Measurements from ENCODE around the gene REEP2.

The REEP2 gene

GRCh38 chr5:138461343-138462125 lies 22.7 kb downstream of the REEP2 start:
- H3K9ac ChIP-seq (ENCODE audit: insufficient read length): no peak overlapping the region
- H3K27ac ChIP-seq: no peak overlapping the region
- DNase-seq (ENCODE audit: low read depth, low spot score): no peak
- no peak overlapping the region for H3K4me3 ChIP-seq
- H3K36me3 ChIP-seq (ENCODE audit: insufficient read depth, low read length): no peaks in the 10 kb centered on the region
- no peaks in the 10 kb centered on the region for H3K9me3 ChIP-seq (ENCODE audit: low read depth, low read length)
- TF ChIP-seq FOXP2 (optimal IDR thresholded peaks at IDR 0.05; ENCODE audit: control extremely low read depth, extremely low read length, insufficient read depth) (no peak), EZH2 (IDR thresholded peaks at IDR 0.05) (no peak), POLR2AphosphoS5 (IDR thresholded peaks at IDR 0.05; ENCODE audit: borderline replicate concordance, low read depth, low read length) (no peak)

GRCh38 chr5:138463419-138464007 lies 24.7 kb downstream of the REEP2 start:
- Histone ChIP-seq H3K9ac (ENCODE audit: insufficient read length) (peak overlapping the region; percentile 58), H3K9me3 (ENCODE audit: low read depth, low read length) (no peaks in the 10 kb centered on the region), H3K4me3 (peak overlapping the region; percentile 81), H3K36me3 (ENCODE audit: insufficient read depth, low read length) (no peaks in the 10 kb centered on the region), H3K27ac (peak overlapping the region; percentile 82)
- DNase-seq (ENCODE audit: low read depth, low spot score): no peak
- no peak for TF ChIP-seq EZH2 (IDR thresholded peaks at IDR 0.05)
- no peak for TF ChIP-seq FOXP2 (optimal IDR thresholded peaks at IDR 0.05; ENCODE audit: control extremely low read depth, extremely low read length, insufficient read depth)
- no peak for TF ChIP-seq POLR2AphosphoS5 (IDR thresholded peaks at IDR 0.05; ENCODE audit: borderline replicate concordance, low read depth, low read length)

GRCh38 chr5:138464008-138464387 lies 25.1 kb downstream of the REEP2 start:
- peak; percentile 98 for TF ChIP-seq FOXP2 (optimal IDR thresholded peaks at IDR 0.05; ENCODE audit: control extremely low read depth, extremely low read length, insufficient read depth)
- TF ChIP-seq EZH2 (IDR thresholded peaks at IDR 0.05): no peak
- peak; percentile 73; the same call in 1 of the 2 replicates for TF ChIP-seq POLR2AphosphoS5 (IDR thresholded peaks at IDR 0.05; ENCODE audit: borderline replicate concordance, low read depth, low read length)
- Histone ChIP-seq H3K27ac (peak overlapping the region; percentile 87), H3K4me3 (peak overlapping the region; percentile 81), H3K36me3 (ENCODE audit: insufficient read depth, low read length) (no peaks in the 10 kb centered on the region), H3K9me3 (ENCODE audit: low read depth, low read length) (no peaks in the 10 kb centered on the region), H3K9ac (ENCODE audit: insufficient read length) (peak overlapping the region; percentile 80)
- DNase-seq (ENCODE audit: low read depth, low spot score): peak; percentile 59

- Histone ChIP-seq H3K9me3 (ENCODE audit: low read depth, low read length) (no peaks in the 10 kb centered on the region), H3K27ac (peak overlapping the region; percentile 87), H3K4me3 (peak overlapping the region; percentile 81), H3K9ac (ENCODE audit: insufficient read length) (peak overlapping the region; percentile 80), H3K36me3 (ENCODE audit: insufficient read depth, low read length) (no peaks in the 10 kb centered on the region)
- peak; percentile 95 for DNase-seq (ENCODE audit: low read depth, low spot score)
- TF ChIP-seq FOXP2 (optimal IDR thresholded peaks at IDR 0.05; ENCODE audit: control extremely low read depth, extremely low read length, insufficient read depth) (peak; percentile 34), POLR2AphosphoS5 (IDR thresholded peaks at IDR 0.05; ENCODE audit: borderline replicate concordance, low read depth, low read length) (no peak)
These were observed 25.8 kb downstream of the REEP2 start for GRCh38 chr5:138464388-138465260.

- H3K36me3 ChIP-seq (ENCODE audit: insufficient read depth, low read length): no peaks in the 10 kb centered on the region
- DNase-seq (ENCODE audit: low read depth, low spot score): peak; percentile 59
- H3K4me3 ChIP-seq: peak within 1 kb of the TSS; percentile 81
- H3K9me3 ChIP-seq (ENCODE audit: low read depth, low read length): no peaks in the 10 kb centered on the region
- peak within 1 kb of the TSS; percentile 87 for H3K27ac ChIP-seq
- peak within 1 kb of the TSS; percentile 80 for H3K9ac ChIP-seq (ENCODE audit: insufficient read length)
- TF ChIP-seq FOXP2 (optimal IDR thresholded peaks at IDR 0.05; ENCODE audit: control extremely low read depth, extremely low read length, insufficient read depth) (no peak), EZH2 (IDR thresholded peaks at IDR 0.05) (no peak), POLR2AphosphoS5 (IDR thresholded peaks at IDR 0.05; ENCODE audit: borderline replicate concordance, low read depth, low read length) (no peak)
These were observed 26.6 kb downstream of the REEP2 start, which contains the start of gene EGR1 for GRCh38 chr5:138465261-138466124. Gene EGR1, plus strand, starts transcription at chr5:138465479. Its CDS starts 283 bp downstream, at chr5:138465762.

GRCh38 chr5:138466125-138466899 lies 27.5 kb downstream of the REEP2 start:
- DNase-seq (ENCODE audit: low read depth, low spot score): no peak
- Histone ChIP-seq H3K9ac (ENCODE audit: insufficient read length) (no peak overlapping the region), H3K27ac (no peak overlapping the region), H3K4me3 (peak overlapping the region; percentile 81), H3K36me3 (ENCODE audit: insufficient read depth, low read length) (no peaks in the 10 kb centered on the region), H3K9me3 (ENCODE audit: low read depth, low read length) (no peaks in the 10 kb centered on the region)
- TF ChIP-seq POLR2AphosphoS5 (IDR thresholded peaks at IDR 0.05; ENCODE audit: borderline replicate concordance, low read depth, low read length) (no peak), EZH2 (IDR thresholded peaks at IDR 0.05) (no peak), FOXP2 (optimal IDR thresholded peaks at IDR 0.05; ENCODE audit: control extremely low read depth, extremely low read length, insufficient read depth) (no peak)
